DMS 273 treated with DMSO at 0.1 percent for 48 hours (cell line): Measurements from ENCODE around the gene FARS2.
"Not testable (repeated sequence)": the region's sequence is repeated elsewhere in the genome, so short reads cannot be mapped to it uniquely, and the experiment has no call there.

Experiments
- DNase-seq: peaks from one replicate; lab custom pipeline; 2025; lab: John Stamatoyannopoulos, UW

Gene FARS2

GRCh38 chr6:5699064-5699463 is 437.8 kb downstream of the FARS2 start:
- not testable (repeated sequence) for DNase-seq

GRCh38 chr6:5701174-5701573 is 439.9 kb downstream of the FARS2 start:
- no peak for DNase-seq

GRCh38 chr6:5704708-5705107 is 443.4 kb downstream of the FARS2 start:
- DNase-seq, result no peak

- no peak for DNase-seq
These were observed 443.9 kb downstream of the FARS2 start for GRCh38 chr6:5705252-5705651.

- DNase-seq, result no peak
These were observed 445.1 kb downstream of the FARS2 start for GRCh38 chr6:5706124-5707033.

GRCh38 chr6:5707281-5708045 is 446.1 kb downstream of the FARS2 start:
- no peak for DNase-seq

GRCh38 chr6:5710516-5710915 is 449.2 kb downstream of the FARS2 start:
- DNase-seq, result no peak

- no peak for DNase-seq
These were observed 449.6 kb downstream of the FARS2 start for GRCh38 chr6:5710936-5711335.

GRCh38 chr6:5712349-5713215 is 451.3 kb downstream of the FARS2 start:
- DNase-seq, result no peak

- no peak for DNase-seq
These were observed 452.2 kb downstream of the FARS2 start for GRCh38 chr6:5713519-5713918.

GRCh38 chr6:5718231-5718947 is 457.1 kb downstream of the FARS2 start:
- DNase-seq, result no peak

- no peak for DNase-seq
These were observed 462.8 kb downstream of the FARS2 start for GRCh38 chr6:5723841-5724691.

- DNase-seq, result no peak
These were observed 463.6 kb downstream of the FARS2 start for GRCh38 chr6:5724911-5725310.

- no peak for DNase-seq
These were observed 465.8 kb downstream of the FARS2 start for GRCh38 chr6:5726976-5727718.

- DNase-seq, result no peak
These were observed 467.2 kb downstream of the FARS2 start for GRCh38 chr6:5728351-5729079.

GRCh38 chr6:5729080-5729434 is 467.7 kb downstream of the FARS2 start:
- no peak for DNase-seq

- no peak for DNase-seq
These were observed 468.7 kb downstream of the FARS2 start for GRCh38 chr6:5729813-5730517.

GRCh38 chr6:5730585-5731263 is 469.4 kb downstream of the FARS2 start:
- DNase-seq, result no peak
